Measurements from ENCODE around the gene NCK2. TPM values are rescaled to one million over a fixed set of nuclear protein-coding genes. Genes with fewer than 3 reads are reported as not detected.

The NCK2 gene
- 40.3 and 41.0 TPM in 2 replicates for total RNA-seq

GRCh38 chr2:105744909-105745853, at the start of gene NCK2:
TSS of gene NCK2 (plus strand) at chr2:105744912. CDS start at chr2:105855064, 110,152 bp downstream.

All from endothelial cell of coronary artery (primary cell).